H1 (cell line): ENCODE results near the gene RXFP4. TPM values are rescaled to one million over a fixed set of nuclear protein-coding genes. Genes with fewer than 3 reads are reported as not detected.

Experiments
- CTCF ChIA-PET: fragments of 300-600 bp; sonication (Branson Sonifier 250); formaldehyde crosslinking; loops from one replicate; lab custom pipeline; 2021; ENCODE audit not compliant: partially characterized antibody; lab: Charles Lee
- POLR2A ChIA-PET: fragments of 300-600 bp; sonication (Branson Sonifier 250); formaldehyde crosslinking; loops from one replicate; lab custom pipeline; 2021; ENCODE audit warnings: inconsistent platforms; ENCODE audit not compliant: partially characterized antibody; lab: Charles Lee
- DNase-seq, 2 experiments: peaks; one replicate each; pipeline versions ENCODE4 v3.0.0 to v3.0.0-alpha.2; 2010 to 2022; ENCODE audit warnings: low spot score in 2 of 2, low read depth in 1 of 2, mixed read lengths in 1 of 2
- FAIRE-seq: peaks from 2 replicates; lab custom pipeline; 2011; peaks lifted over from hg19 to GRCh38; lab: Jason Lieb, UNC
- H2AFZ ChIP-seq: 2 replicates; pipeline ENCODE4 v1.8.1; 2012; ENCODE audit warnings: low read length, inconsistent platforms
- H2AK5ac ChIP-seq: 2 replicates; pipeline ENCODE4 v1.6.1; 2013; ENCODE audit warnings: low read depth, low read length
- H2BK120ac ChIP-seq: replicated peaks from 2 replicates; pipeline ENCODE3; 2013; ENCODE audit warnings: low read depth, low read length, inconsistent platforms
- H2BK12ac ChIP-seq: 2 replicates; pipeline ENCODE4 v1.6.1; 2013; ENCODE audit warnings: low read depth, low read length
- H2BK15ac ChIP-seq: 2 replicates; pipeline ENCODE4 v1.6.1; 2013; ENCODE audit warnings: low read length
- H2BK20ac ChIP-seq: 2 replicates; pipeline ENCODE4 v1.6.1; 2013; ENCODE audit warnings: low read length
- H2BK5ac ChIP-seq: 2 replicates; pipeline ENCODE4 v1.6.1; 2013; ENCODE audit warnings: low read depth, low read length
- H3K14ac ChIP-seq: 2 replicates; pipeline ENCODE4 v1.6.1; 2013; ENCODE audit warnings: inconsistent platforms; ENCODE audit not compliant: insufficient read length
- H3K18ac ChIP-seq: 2 replicates; pipeline ENCODE4 v1.6.1; 2013; ENCODE audit warnings: low read length; ENCODE audit errors: extremely low read depth
- H3K23ac ChIP-seq: 2 replicates; pipeline ENCODE4 v1.6.1; 2013; ENCODE audit warnings: inconsistent platforms; ENCODE audit not compliant: insufficient read length
- H3K23me2 ChIP-seq: 2 replicates; pipeline ENCODE4 v1.6.1; 2013; ENCODE audit warnings: low read depth, low read length
- H3K27ac ChIP-seq: 2 replicates; pipeline ENCODE4 v1.6.1; 2011; ENCODE audit warnings: low read depth, low read length, inconsistent platforms
- H3K27me3 ChIP-seq, 4 experiments: replicated peaks in 1 of 4; 1 replicate in 1 of 4; 2 replicates in 3 of 4; pipeline versions ENCODE4 v1.6.1 to v1.8.1; 2011 to 2013; ENCODE audit warnings: low read length in 3 of 4, mild to moderate bottlenecking in 3 of 4, inconsistent platforms in 2 of 4, mixed read lengths in 2 of 4, moderate library complexity in 1 of 4; ENCODE audit not compliant: control insufficient read depth in 3 of 4, insufficient read depth in 3 of 4; ENCODE audit errors: extremely low read depth in 1 of 4
- H3K36me3 ChIP-seq, 4 experiments: 2 replicates each; pipeline versions ENCODE4 v1.6.1 to v1.8.1; 2011 to 2013; ENCODE audit warnings: mild to moderate bottlenecking in 4 of 4, low read length in 3 of 4, moderate library complexity in 2 of 4, control low read depth in 1 of 4, inconsistent platforms in 1 of 4; ENCODE audit not compliant: insufficient read depth in 4 of 4, control insufficient read depth in 2 of 4
- H3K4ac ChIP-seq: replicated peaks from 2 replicates; pipeline ENCODE3; 2013; ENCODE audit warnings: low read length, low read depth, mixed read lengths, inconsistent platforms; ENCODE audit not compliant: insufficient read length
- H3K4me1 ChIP-seq, 4 experiments: replicated peaks in 1 of 4; 1 replicate in 1 of 4; 2 replicates in 3 of 4; pipeline versions ENCODE4 v1.6.1 to v1.8.1; 2011 to 2013; ENCODE audit warnings: low read length in 3 of 4, inconsistent platforms in 2 of 4, mixed read lengths in 1 of 4; ENCODE audit not compliant: insufficient read depth in 4 of 4, control insufficient read depth in 3 of 4
- H3K4me2 ChIP-seq, 2 experiments: 2 replicates each; pipeline versions ENCODE4 v1.6.1 to v1.8.1; 2011 to 2013; ENCODE audit warnings: low read depth in 2 of 2, low read length in 2 of 2, control low read depth in 1 of 2, inconsistent platforms in 1 of 2, mild to moderate bottlenecking in 1 of 2; ENCODE audit not compliant: insufficient read depth in 1 of 2
- H3K4me3 ChIP-seq, 4 experiments: fragments of 200-600, 300-600 bp in 1 of 4; sonication (generic), shearing (Covaris generic), sonication (Bioruptor Twin) in 1 of 4; 2 replicates each; pipeline versions ENCODE4 v1.5.1 to v1.8.1; 2011 to 2016; ENCODE audit warnings: low read length in 4 of 4, low read depth in 3 of 4, control low read depth in 2 of 4, inconsistent platforms in 2 of 4, mild to moderate bottlenecking in 2 of 4, mixed read lengths in 1 of 4, moderate library complexity in 1 of 4; ENCODE audit not compliant: insufficient read depth in 2 of 4; ENCODE audit errors: extremely low read depth in 1 of 4
- H3K56ac ChIP-seq: replicated peaks from 2 replicates; pipeline ENCODE3; 2013; ENCODE audit warnings: low read depth, mild to moderate bottlenecking, mixed read lengths, low read length, inconsistent platforms; ENCODE audit not compliant: insufficient read length
- H3K79me1 ChIP-seq: 2 replicates; pipeline ENCODE4 v1.6.1; 2013; ENCODE audit warnings: low read depth, low read length, control low read depth
- H3K79me2 ChIP-seq, 2 experiments: 2 replicates each; pipeline versions ENCODE4 v1.6.1 to v1.8.1; 2012 to 2013; ENCODE audit warnings: low read length in 2 of 2, mild to moderate bottlenecking in 2 of 2, inconsistent platforms in 1 of 2; ENCODE audit not compliant: insufficient read depth in 2 of 2, control insufficient read depth in 1 of 2
- H3K9ac ChIP-seq, 4 experiments: replicated peaks in 1 of 4; 1 replicate in 1 of 4; 2 replicates in 3 of 4; pipeline versions ENCODE4 v1.6.1 to v1.8.1; 2011 to 2013; ENCODE audit warnings: low read depth in 3 of 4, low read length in 3 of 4, control low read depth in 2 of 4, mild to moderate bottlenecking in 2 of 4, moderate library complexity in 2 of 4, inconsistent platforms in 1 of 4; ENCODE audit errors: extremely low read depth in 1 of 4
- H3K9me3 ChIP-seq, 2 experiments: 2 replicates each; pipeline versions ENCODE4 v1.6.1 to v1.8.1; 2012 to 2013; ENCODE audit warnings: mild to moderate bottlenecking in 2 of 2, moderate library complexity in 2 of 2, control low read depth in 1 of 2, inconsistent platforms in 1 of 2, low read depth in 1 of 2, low read length in 1 of 2, mixed read lengths in 1 of 2; ENCODE audit not compliant: insufficient read depth in 2 of 2
- H4K20me1 ChIP-seq, 2 experiments: replicated peaks in 1 of 2; 2 replicates each; pipeline versions ENCODE3 to v1.8.1; 2011 to 2013; ENCODE audit warnings: inconsistent platforms in 2 of 2, low read length in 2 of 2, mild to moderate bottlenecking in 1 of 2; ENCODE audit not compliant: insufficient read depth in 2 of 2, control insufficient read depth in 1 of 2
- H4K5ac ChIP-seq: 2 replicates; pipeline ENCODE4 v1.6.1; 2013; ENCODE audit warnings: low read length, low read depth, mixed read lengths, inconsistent platforms; ENCODE audit not compliant: insufficient read length
- H4K8ac ChIP-seq: 2 replicates; pipeline ENCODE4 v1.8.0; 2013; ENCODE audit warnings: mild to moderate bottlenecking, moderate library complexity, low read length, inconsistent platforms; ENCODE audit not compliant: insufficient read depth; ENCODE audit errors: extremely low read depth
- H4K91ac ChIP-seq: replicated peaks from 2 replicates; pipeline ENCODE3; 2013; ENCODE audit warnings: low read length, mixed read lengths, inconsistent platforms; ENCODE audit not compliant: insufficient read length
- ATF2 ChIP-seq: IDR thresholded peaks from 2 replicates; pipeline ENCODE4 v1.6.1; 2012; ENCODE audit warnings: low read length, inconsistent platforms
- BACH1 ChIP-seq: IDR thresholded peaks from 2 replicates; pipeline ENCODE4 v1.6.1; 2012; ENCODE audit warnings: low read length, improper control_type of control experiment
- CBX8 ChIP-seq: fragments of 300-800, 300-1000 bp; sonication (generic); IDR thresholded peaks from 2 replicates; pipeline ENCODE4 v1.7.1; 2016; ENCODE audit warnings: low read depth, low read length, borderline replicate concordance
- CHD1 ChIP-seq: IDR thresholded peaks from 2 replicates; pipeline ENCODE4 v1.6.1; 2012; ENCODE audit warnings: low read depth, low read length, improper control_type of control experiment
- CTBP2 ChIP-seq: IDR thresholded peaks from 2 replicates; pipeline ENCODE4 v1.7.0; 2011; ENCODE audit warnings: borderline replicate concordance, mild to moderate bottlenecking, moderate library complexity, mixed read lengths, low read length; ENCODE audit not compliant: insufficient read depth, insufficient read length
- EP300 ChIP-seq, 2 experiments: IDR thresholded peaks; 1 replicate in 1 of 2; 2 replicates in 1 of 2; pipeline ENCODE4 v1.6.1; 2011 to 2012; ENCODE audit warnings: low read depth in 2 of 2, low read length in 2 of 2, mild to moderate bottlenecking in 2 of 2, borderline replicate concordance in 1 of 2, inconsistent platforms in 1 of 2, moderate library complexity in 1 of 2
- PHF8 ChIP-seq: fragments of 200-600 bp; sonication (generic); conservative IDR thresholded peaks from 2 replicates; pipeline ENCODE4 v1.7.1; 2012; ENCODE audit warnings: low read depth, mild to moderate bottlenecking, inconsistent platforms, low read length, moderate library complexity
- SUZ12 ChIP-seq: fragments of 200-600 bp; sonication (generic); IDR thresholded peaks from 2 replicates; pipeline ENCODE4 v1.6.1; 2012; ENCODE audit warnings: mild to moderate bottlenecking, inconsistent platforms, low read length, moderate library complexity, mixed read lengths
- ZNF274 ChIP-seq: IDR thresholded peaks from 2 replicates; pipeline ENCODE4 v1.7.0; 2012; ENCODE audit warnings: low read length, borderline replicate concordance; ENCODE audit errors: extremely low read depth
- WGBS, 2 experiments: shearing (Covaris generic) in 1 of 2; methylation state at CpG; one replicate each; pipeline versions ENCODE4 v1.1.6 to v1.1.7; 2013 to 2015; ENCODE audit warnings: low lambda C conversion rate in 2 of 2, mixed read lengths in 2 of 2, inconsistent platforms in 1 of 2, low coverage in 1 of 2, missing lambda C conversion rate in 1 of 2; ENCODE audit not compliant: insufficient replicate concordance in 2 of 2, insufficient coverage in 1 of 2, insufficient read length in 1 of 2; ENCODE audit errors: extremely low coverage in 1 of 2, missing lambda C conversion rate in 1 of 2; 5-methylcytosine and 5-hydroxymethylcytosine counted together
- polyA plus RNA-seq, 7 experiments: library from polyadenylated mRNA; depleted of rRNA in 3 of 7; stranded (reverse) in 5 of 7; unstranded in 2 of 7; fragments of >200 nt in 5 of 7; fragments of 200-250 nt in 2 of 7; gene quantifications; 1 replicate in 5 of 7; 2 replicates in 1 of 7; 4 replicates in 1 of 7; pipeline versions ENCODE4 v1.2.1 to v1.2.3, GENCODE V29; 2011 to 2013; ENCODE audit warnings: missing spikeins in 2 of 7, mixed read lengths in 2 of 7
- total RNA-seq: library from RNA; stranded (reverse); fragmentation: NEBNext Ultra II Directional; extraction: Animal tissue kit (Norgen Biotek cat#: 25700); gene quantifications from 2 replicates; pipeline ENCODE4 v1.2.1, GENCODE V29; 2021

The RXFP4 gene
- total and polyA plus RNA-seq, 2 of the 8 experiments (the other 6 are each of a cell fraction or from before 2014, with no cell fraction given) = not detected

DNA sequence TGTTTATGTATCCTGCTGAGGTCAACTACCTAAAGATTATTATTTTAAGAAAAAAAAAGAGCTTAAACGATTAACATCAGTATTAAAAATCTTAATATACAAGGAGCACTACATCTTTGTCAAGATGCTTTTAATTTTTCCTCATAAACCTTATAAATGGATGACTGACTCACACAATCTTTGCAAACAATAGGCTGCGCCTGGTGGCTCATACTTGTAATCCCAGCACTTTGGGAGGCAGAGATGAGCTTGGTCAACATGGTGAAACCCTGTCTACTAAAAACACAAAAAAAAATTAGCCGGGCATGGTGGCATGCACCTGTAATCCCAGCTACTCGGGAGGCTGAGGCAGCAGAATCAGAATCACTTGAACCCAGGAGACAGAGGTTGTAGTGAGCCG is 9.0 kb upstream of the RXFP4 start:
- no peaks in the 10 kb centered on the region for H3K27me3 ChIP-seq
- H3K79me1 ChIP-seq = peaks cover 2% of the 10 kb centered on the region; the same call in 1 of the 2 replicates
- H2AK5ac ChIP-seq = no peak overlapping the region
- H3K9me3 ChIP-seq = no peaks in the 10 kb centered on the region
- POLR2A ChIA-PET = interaction anchor here (0.6 to 6.7 kb wide), 10 partner anchors 12 to 625 kb away, joined by 3 to 109 read pairs (median 4); no protein-coding TSS in a partner anchor
- peak overlapping the region; percentile 40 to 85; a peak in 3 of 4 replicates for H3K4me2 ChIP-seq
- H3K14ac ChIP-seq = no peak overlapping the region
- peaks cover 22 to 58% (median 41%) of the 10 kb centered on the region in 4 experiments for H3K36me3 ChIP-seq
- H4K20me1 ChIP-seq = peaks cover 0 to 15% of the 10 kb centered on the region in 2 experiments
- H2BK20ac ChIP-seq = no peak overlapping the region
- no peak overlapping the region for H3K23ac ChIP-seq
- no peak overlapping the region for H4K91ac ChIP-seq
- peak overlapping the region in 2 of 4 experiments; percentile 0 to 89; a peak in 4 of 8 replicates for H3K4me3 ChIP-seq
- FAIRE-seq (no peak), DNase-seq (no peak)
- H4K8ac ChIP-seq = no peak overlapping the region
- no peak overlapping the region for H3K4ac ChIP-seq
- H2BK12ac ChIP-seq = no peak overlapping the region
- CTCF ChIA-PET = interaction anchor here (1.0 to 2.6 kb wide), 9 partner anchors 9 to 385 kb away, joined by 3 to 11 read pairs (median 3); partner anchors contain the start of gene ARHGEF2
- no peak overlapping the region for H2AFZ ChIP-seq
- no peak overlapping the region for H2BK5ac ChIP-seq
- no peak overlapping the region for H3K9ac ChIP-seq
- 92% methylated on average over 5 of the region's 5 CpGs; no CpG with 5 or more reads in 1 of the 2 experiments for WGBS, 2 experiments
- peaks cover 10 to 51% of the 10 kb centered on the region in 2 experiments for H3K79me2 ChIP-seq
- peaks cover 5% of the 10 kb centered on the region for H3K23me2 ChIP-seq
- H4K5ac ChIP-seq = no peak overlapping the region
- H2BK120ac ChIP-seq = no peak overlapping the region
- H2BK15ac ChIP-seq = no peak overlapping the region
- no peak overlapping the region for H3K27ac ChIP-seq
- peaks cover 0 to 2% (median 1%) of the 10 kb centered on the region in 4 experiments; a peak in 4 of 7 replicates for H3K4me1 ChIP-seq
- no peak overlapping the region for H3K18ac ChIP-seq
- H3K56ac ChIP-seq = no peak overlapping the region
- TF ChIP-seq SUZ12 = no peak
- TF ChIP-seq CTBP2 = no peak
- no peak for TF ChIP-seq CBX8
- TF ChIP-seq ZNF274 = no peak
- no peak for TF ChIP-seq PHF8
- TF ChIP-seq ATF2 = no peak
- no peak for TF ChIP-seq BACH1
- TF ChIP-seq CHD1 = no peak
- no peak for TF ChIP-seq EP300 (IDR thresholded peaks at IDR 0.05; ENCODE audit: borderline replicate concordance in 1 of 2, low read depth in 2 of 2, low read length in 2 of 2)
